ENCODE results near the gene TMPRSS11D. TPM values are rescaled to one million over a fixed set of nuclear protein-coding genes. Genes with fewer than 3 reads are reported as not detected.

Gene TMPRSS11D
- total and polyA plus RNA-seq, 8 donors = not detected

GRCh38 chr4:67927251-67927650, 43.4 kb upstream of the TMPRSS11D start:
- peak in 1 of 6 donors; percentile 52 for DNase-seq
- 86 to 91% methylated on average over 3 of the region's 3 CpGs for WGBS, 2 donors
- no peak overlapping the region for H3K27ac ChIP-seq
- H3K4me3 ChIP-seq = no peak overlapping the region
- no peaks in the 10 kb centered on the region for H3K4me1 ChIP-seq
- no peak for TF ChIP-seq CTCF (IDR thresholded peaks at IDR 0.05)
- FAIRE-seq = no peak
- H3K36me3 ChIP-seq = no peaks in the 10 kb centered on the region
- H3K9me3 ChIP-seq = no peaks in the 10 kb centered on the region
- ATAC-seq = no peak
- intact Hi-C loops (cut with DNase I) = no loop called here
- no peaks in the 10 kb centered on the region for H3K27me3 ChIP-seq

- H3K4me1 ChIP-seq = no peaks in the 10 kb centered on the region
- no peak overlapping the region for H3K4me3 ChIP-seq
- intact Hi-C loops (cut with DNase I) = no loop called here
- no peaks in the 10 kb centered on the region for H3K27me3 ChIP-seq
- FAIRE-seq (no peak), DNase-seq (peak in 1 of 6 donors; percentile 45), ATAC-seq (no peak)
- WGBS, 2 donors = 84 to 90% methylated on average over 7 of the region's 7 CpGs
- no peaks in the 10 kb centered on the region for H3K9me3 ChIP-seq
- no peaks in the 10 kb centered on the region for H3K36me3 ChIP-seq
- no peak overlapping the region for H3K27ac ChIP-seq
- TF ChIP-seq CTCF (IDR thresholded peaks at IDR 0.05) = no peak
Observed at GRCh38 chr4:67926485-67926884, 42.7 kb upstream of the TMPRSS11D start.

DNA sequence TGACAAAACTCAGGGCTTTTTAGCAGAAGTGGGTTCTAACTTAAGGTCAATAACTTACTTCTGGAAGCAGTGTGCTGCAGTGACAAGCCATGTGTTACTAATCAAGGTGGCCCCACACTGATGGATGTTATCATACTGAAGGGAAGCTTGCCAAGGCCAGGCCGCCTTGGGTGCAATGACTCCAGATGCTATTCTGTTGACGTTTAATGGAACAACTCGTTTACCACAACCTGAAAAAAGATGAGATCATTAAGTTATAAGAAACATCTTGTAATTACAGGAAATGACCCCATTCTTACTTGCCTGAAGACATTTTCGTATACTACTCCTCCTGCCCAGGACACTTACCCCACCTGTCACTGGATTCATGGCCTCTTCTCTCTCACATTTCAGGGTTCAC, 38.9 kb upstream of the TMPRSS11D start:
- no peak for ATAC-seq

DNA sequence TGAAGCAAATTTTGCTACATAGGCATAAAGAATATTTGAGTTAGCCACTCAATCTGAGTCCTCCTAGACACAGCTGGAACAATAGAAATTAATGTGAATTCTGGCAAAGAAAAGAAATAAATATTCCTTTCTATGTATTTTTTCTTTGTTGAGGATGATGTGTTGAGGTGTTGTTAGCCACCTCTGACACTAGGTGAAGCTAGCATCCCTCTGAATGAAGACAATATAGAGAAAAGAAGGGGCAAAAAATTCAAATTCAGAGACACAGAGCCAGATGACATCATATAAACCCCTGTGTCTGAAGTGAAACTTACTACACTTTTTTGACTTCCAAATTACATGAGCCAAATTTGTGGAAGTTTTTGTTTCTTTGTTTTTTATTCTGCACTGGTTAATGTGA, 34.6 kb upstream of the TMPRSS11D start:
- no peak for TF ChIP-seq CTCF (IDR thresholded peaks at IDR 0.05)
- no peak for ATAC-seq
- no peak for FAIRE-seq
- H3K27me3 ChIP-seq = peaks cover 0 to 4% (median 0%) of the 10 kb centered on the region in 4 donors
- H3K4me1 ChIP-seq = no peaks in the 10 kb centered on the region
- no peak for DNase-seq
- no peaks in the 10 kb centered on the region for H3K36me3 ChIP-seq
- H3K4me3 ChIP-seq = no peak overlapping the region
- no peaks in the 10 kb centered on the region for H3K9me3 ChIP-seq
- no peak overlapping the region for H3K27ac ChIP-seq
- intact Hi-C loops (cut with DNase I) = no loop called here

More for the DNA sequence above, 38.9 kb upstream of the TMPRSS11D start:
- FAIRE-seq (no peak), DNase-seq (no peak)
- Histone ChIP-seq H3K36me3 (no peaks in the 10 kb centered on the region), H3K4me1 (no peaks in the 10 kb centered on the region), H3K4me3 (no peak overlapping the region), H3K27ac (no peak overlapping the region), H3K9me3 (no peaks in the 10 kb centered on the region), H3K27me3 (no peaks in the 10 kb centered on the region)
- TF ChIP-seq CTCF (IDR thresholded peaks at IDR 0.05) = no peak
- WGBS, 2 donors = 34 to 37% methylated on average over 4 of the region's 4 CpGs
- intact Hi-C loops (cut with DNase I) = no loop called here

DNA sequence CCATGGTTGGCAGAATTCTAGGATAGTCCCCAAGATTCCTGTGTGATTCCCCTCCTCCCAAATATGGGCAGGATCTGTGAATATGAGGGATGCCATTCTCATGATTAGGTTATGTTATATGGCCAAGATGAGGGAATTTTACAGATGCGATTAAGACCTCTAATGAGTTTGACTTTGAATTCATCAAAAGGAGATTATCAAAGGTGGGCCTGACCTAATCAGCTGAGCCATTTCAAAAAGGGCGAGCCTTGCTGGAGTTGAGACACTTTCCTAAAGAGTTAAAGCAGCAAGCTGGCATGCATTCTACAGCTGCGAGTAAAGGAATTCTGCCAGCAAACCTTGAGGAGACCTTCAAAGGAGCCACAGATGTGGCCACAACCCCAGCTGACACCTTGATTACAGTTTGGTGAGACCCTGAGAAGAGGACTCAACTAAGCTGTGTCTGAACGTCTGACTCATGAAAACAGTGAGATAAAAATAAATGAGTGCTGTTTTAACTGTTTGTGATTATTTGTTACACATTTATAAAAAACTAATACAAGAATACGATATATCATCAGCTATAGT, 31.7 kb upstream of the TMPRSS11D start:
- no peak overlapping the region for H3K27ac ChIP-seq
- no peak for FAIRE-seq
- WGBS, 2 donors = 60 to 70% methylated on average over 5 of the region's 5 CpGs
- H3K36me3 ChIP-seq = no peaks in the 10 kb centered on the region
- H3K4me1 ChIP-seq = peaks cover 6 to 9% (median 7%) of the 10 kb centered on the region in 3 donors
- no peak for ATAC-seq
- no peaks in the 10 kb centered on the region for H3K9me3 ChIP-seq
- TF ChIP-seq CTCF (IDR thresholded peaks at IDR 0.05) = no peak
- H3K27me3 ChIP-seq = peaks cover 0 to 4% (median 0%) of the 10 kb centered on the region in 4 donors
- DNase-seq = no peak
- intact Hi-C loops (cut with DNase I) = no loop called here
- no peak overlapping the region for H3K4me3 ChIP-seq

Data from pancreas (tissue), 10 donors.